ENCODE results near the gene DPH2.

GRCh38 chr1:44002165-44002564, 32.4 kb downstream of the DPH2 start:
- TF ChIP-seq CTCF (IDR thresholded peaks at IDR 0.05) (no peak), POLR2A (IDR thresholded peaks at IDR 0.05) (no peak)

Measured in adrenal gland (tissue), 5 donors.